H9 (cell line): ENCODE results near the gene SCFD2. TPM values are rescaled to one million over a fixed set of nuclear protein-coding genes. Genes with fewer than 3 reads are reported as not detected.

ENCODE experiments used
- DNase-seq: peaks from one replicate; pipeline ENCODE4 v3.0.0-alpha.2; 2017
- H2AFZ ChIP-seq: one replicate; pipeline ENCODE4 v1.6.1; 2013; ENCODE audit warnings: mild to moderate bottlenecking, low read length, control low read depth, moderate library complexity
- H2AK5ac ChIP-seq: 2 replicates; pipeline ENCODE4 v1.6.1; 2013; ENCODE audit warnings: low read length, control low read depth, mixed read lengths; ENCODE audit not compliant: insufficient read length
- H2BK120ac ChIP-seq: one replicate; pipeline ENCODE4 v1.6.1; 2013; ENCODE audit warnings: low read depth, mild to moderate bottlenecking, low read length, control low read depth, inconsistent platforms; ENCODE audit not compliant: poor library complexity, severe bottlenecking
- H2BK12ac ChIP-seq: 2 replicates; pipeline ENCODE4 v1.6.1; 2013; ENCODE audit warnings: low read length, control low read depth, mixed read lengths, low read depth; ENCODE audit not compliant: insufficient read length
- H2BK15ac ChIP-seq: 2 replicates; pipeline ENCODE4 v1.6.1; 2013; ENCODE audit warnings: low read depth, low read length, control low read depth
- H2BK20ac ChIP-seq: one replicate; pipeline ENCODE4 v1.6.1; 2013; ENCODE audit warnings: low read depth, mild to moderate bottlenecking, low read length, control low read depth, inconsistent platforms; ENCODE audit not compliant: poor library complexity, severe bottlenecking
- H2BK5ac ChIP-seq: 2 replicates; pipeline ENCODE4 v1.6.1; 2013; ENCODE audit warnings: low read length, control low read depth, mixed read lengths; ENCODE audit not compliant: insufficient read length
- H3K14ac ChIP-seq: 2 replicates; pipeline ENCODE4 v1.6.1; 2013; ENCODE audit warnings: low read length, control low read depth; ENCODE audit not compliant: insufficient read depth
- H3K18ac ChIP-seq: 2 replicates; pipeline ENCODE4 v1.6.1; 2013; ENCODE audit warnings: low read depth, mild to moderate bottlenecking, mixed read lengths, low read length, control low read depth; ENCODE audit not compliant: insufficient read length
- H3K23ac ChIP-seq: 2 replicates; pipeline ENCODE4 v1.6.1; 2013; ENCODE audit warnings: low read length, control low read depth, mixed read lengths, low read depth; ENCODE audit not compliant: insufficient read length
- H3K23me2 ChIP-seq: 2 replicates; pipeline ENCODE4 v1.6.1; 2013; ENCODE audit warnings: low read depth, mild to moderate bottlenecking, mixed read lengths, low read length, control low read depth; ENCODE audit not compliant: insufficient read length, poor library complexity, severe bottlenecking
- H3K27ac ChIP-seq: 2 replicates; pipeline ENCODE4 v1.5.1; 2013; ENCODE audit warnings: low read length, control low read depth, mixed read lengths, low read depth; ENCODE audit not compliant: insufficient read length
- H3K27me3 ChIP-seq: 2 replicates; pipeline ENCODE4 v1.6.1; 2013; ENCODE audit warnings: low read length, control low read depth, inconsistent platforms; ENCODE audit not compliant: insufficient read depth
- H3K4ac ChIP-seq: 2 replicates; pipeline ENCODE4 v1.6.1; 2013; ENCODE audit warnings: low read depth, mild to moderate bottlenecking, control low read depth, inconsistent platforms, low read length, moderate library complexity
- H3K4me1 ChIP-seq: 2 replicates; pipeline ENCODE4 v1.6.1; 2013; ENCODE audit warnings: low read length, control low read depth, inconsistent platforms; ENCODE audit not compliant: insufficient read depth
- H3K4me2 ChIP-seq: 2 replicates; pipeline ENCODE4 v1.6.1; 2013; ENCODE audit warnings: low read length, control low read depth, mixed read lengths; ENCODE audit not compliant: insufficient read length, insufficient read depth
- H3K56ac ChIP-seq: 2 replicates; pipeline ENCODE4 v1.6.1; 2013; ENCODE audit warnings: low read depth, mild to moderate bottlenecking, mixed read lengths, low read length, control low read depth; ENCODE audit not compliant: insufficient read length
- H3K79me1 ChIP-seq: 2 replicates; pipeline ENCODE4 v1.6.1; 2013; ENCODE audit warnings: low read depth, mild to moderate bottlenecking, moderate library complexity, low read length, control low read depth, inconsistent platforms; ENCODE audit not compliant: insufficient read depth, poor library complexity, severe bottlenecking
- H3K79me2 ChIP-seq: 2 replicates; pipeline ENCODE4 v1.6.1; 2013; ENCODE audit warnings: low read length, control low read depth, inconsistent platforms; ENCODE audit not compliant: insufficient read depth
- H3K9ac ChIP-seq: 2 replicates; pipeline ENCODE4 v1.6.1; 2013; ENCODE audit warnings: low read length, control low read depth, mixed read lengths; ENCODE audit not compliant: insufficient read length; ENCODE audit errors: extremely low read depth
- H3K9me3 ChIP-seq: one replicate; pipeline ENCODE4 v1.6.1; 2013; ENCODE audit warnings: low read depth, low read length, inconsistent platforms; ENCODE audit not compliant: control insufficient read depth
- H3T11ph ChIP-seq: one replicate; pipeline ENCODE4 v1.6.1; 2013; ENCODE audit warnings: mild to moderate bottlenecking, low read length, control low read depth, inconsistent platforms
- H4K20me1 ChIP-seq: one replicate; pipeline ENCODE4 v1.6.1; 2013; ENCODE audit not compliant: control insufficient read depth, insufficient read length, insufficient read depth
- H4K5ac ChIP-seq: 2 replicates; pipeline ENCODE4 v1.6.1; 2013; ENCODE audit warnings: low read depth, mild to moderate bottlenecking, mixed read lengths, low read length, control low read depth; ENCODE audit not compliant: insufficient read length
- H4K8ac ChIP-seq: replicated peaks from 2 replicates; pipeline ENCODE4 v1.6.1; 2013; ENCODE audit warnings: low read length, control low read depth, mixed read lengths, low read depth; ENCODE audit not compliant: insufficient read length
- H4K91ac ChIP-seq: 2 replicates; pipeline ENCODE4 v1.6.1; 2013; ENCODE audit warnings: low read depth, mild to moderate bottlenecking, moderate library complexity, mixed read lengths, low read length, control low read depth; ENCODE audit not compliant: insufficient read length
- H3K27ac Mint-ChIP-seq, 3 experiments: 2 replicates in 2 of 3; 3 replicates in 1 of 3; pipeline ENCODE4 v1.8.0; 2020 to 2021; ENCODE audit warnings: mixed read lengths in 3 of 3, mild to moderate bottlenecking in 1 of 3, moderate library complexity in 1 of 3
- H3K27me3 Mint-ChIP-seq: 2 replicates; pipeline ENCODE4 v1.8.0; 2021; ENCODE audit warnings: low read depth, mild to moderate bottlenecking, moderate library complexity, mixed read lengths
- H3K36me3 Mint-ChIP-seq, 3 experiments: 2 replicates in 2 of 3; 3 replicates in 1 of 3; pipeline ENCODE4 v1.8.0; 2020 to 2021; ENCODE audit warnings: low read depth in 3 of 3, mixed read lengths in 3 of 3; ENCODE audit not compliant: insufficient read depth in 1 of 3
- H3K4me1 Mint-ChIP-seq, 2 experiments: 2 replicates each; pipeline ENCODE4 v1.8.0; 2020; ENCODE audit warnings: mixed read lengths in 2 of 2
- H3K4me3 Mint-ChIP-seq, 2 experiments: 2 replicates in 1 of 2; 3 replicates in 1 of 2; pipeline ENCODE4 v1.8.0; 2020 to 2021; ENCODE audit warnings: mild to moderate bottlenecking in 2 of 2, mixed read lengths in 2 of 2, moderate library complexity in 1 of 2
- H3K9me3 Mint-ChIP-seq, 2 experiments: 2 replicates in 1 of 2; 3 replicates in 1 of 2; pipeline ENCODE4 v1.8.0; 2020; ENCODE audit warnings: mild to moderate bottlenecking in 2 of 2, mixed read lengths in 2 of 2, moderate library complexity in 1 of 2
- WGBS: extraction: QIAGEN DNeasy Blood & Tissue Kit; methylation state at CpG from one replicate; pipeline ENCODE4 v1.1.7; 2013; ENCODE audit warnings: missing lambda C conversion rate, low lambda C conversion rate, mixed read lengths; ENCODE audit not compliant: insufficient read length; ENCODE audit errors: extremely low coverage; 5-methylcytosine and 5-hydroxymethylcytosine counted together
- total RNA-seq: library from RNA; stranded (reverse); gene quantifications from 2 replicates; pipeline ENCODE4 v1.2.1, GENCODE V29; 2021
- TF ChIP-seq, protein P1 (sequence below): fragments of 200-600 bp; sonication (generic); conservative IDR thresholded peaks from 3 replicates; pipeline ENCODE4 v1.8.0; 2021; ENCODE audit warnings: antibody characterized with exemption, mild to moderate bottlenecking

The SCFD2 gene
- total RNA-seq, 1 experiment from 2014 or later = 10.1 TPM

DNA sequence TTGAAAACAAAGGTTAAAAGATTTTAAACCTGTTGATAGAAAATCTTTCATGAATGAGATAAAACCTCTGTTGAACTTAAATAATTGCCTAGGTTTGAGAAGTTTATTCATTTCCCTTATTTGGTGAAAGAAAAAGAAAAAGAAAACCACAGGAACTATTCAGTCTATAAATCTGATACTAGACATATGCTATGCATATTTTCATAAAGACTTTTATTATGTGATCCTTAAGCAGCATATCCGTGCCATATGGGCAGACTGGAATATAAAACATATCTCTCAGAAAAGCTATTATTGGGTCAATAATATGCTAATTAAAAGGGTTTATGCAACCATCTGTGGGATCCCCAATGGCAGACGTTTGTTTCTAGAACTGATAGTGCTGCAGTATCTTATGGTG, 325.0 kb downstream of the SCFD2 start:
- H4K5ac ChIP-seq = no peak overlapping the region
- no peak overlapping the region for H3K56ac ChIP-seq
- H2AK5ac ChIP-seq = no peak overlapping the region
- no peak overlapping the region for H4K91ac ChIP-seq
- WGBS = no CpG with 5 or more reads among the region's 2 CpGs
- H3K9me3 ChIP-seq = no peaks in the 10 kb centered on the region
- no peaks in the 10 kb centered on the region for H3K27me3 ChIP-seq
- no peak overlapping the region for H2AFZ ChIP-seq
- no peak overlapping the region for H2BK120ac ChIP-seq
- no peak overlapping the region for H3K27ac ChIP-seq
- H3K79me2 ChIP-seq = no peaks in the 10 kb centered on the region
- H3K23me2 ChIP-seq = no peaks in the 10 kb centered on the region
- H3K9me3 Mint-ChIP-seq = peaks cover 0 to 2% of the 10 kb centered on the region in 2 experiments; a peak in 1 of 5 replicates
- H3K4me2 ChIP-seq = no peak overlapping the region
- H3K9ac ChIP-seq = no peak overlapping the region
- no peak for DNase-seq
- H3K14ac ChIP-seq = no peak overlapping the region
- no peak overlapping the region for H3K4ac ChIP-seq
- no peaks in the 10 kb centered on the region for H3K27me3 Mint-ChIP-seq
- no peak overlapping the region for H2BK12ac ChIP-seq
- H4K8ac ChIP-seq = no peak overlapping the region
- no peak overlapping the region for H3K4me3 Mint-ChIP-seq
- H3K18ac ChIP-seq = no peak overlapping the region
- H2BK20ac ChIP-seq = no peak overlapping the region
- H3K4me1 ChIP-seq = no peaks in the 10 kb centered on the region
- H3K27ac Mint-ChIP-seq = no peak overlapping the region
- no peak overlapping the region for H3K23ac ChIP-seq
- no peak overlapping the region for H2BK15ac ChIP-seq
- H2BK5ac ChIP-seq = no peak overlapping the region
- H3T11ph ChIP-seq = no peak overlapping the region
- H3K4me1 Mint-ChIP-seq = peaks cover 7 to 11% of the 10 kb centered on the region in 2 experiments
- H3K36me3 Mint-ChIP-seq = no peaks in the 10 kb centered on the region
- TF ChIP-seq, protein P1, sequence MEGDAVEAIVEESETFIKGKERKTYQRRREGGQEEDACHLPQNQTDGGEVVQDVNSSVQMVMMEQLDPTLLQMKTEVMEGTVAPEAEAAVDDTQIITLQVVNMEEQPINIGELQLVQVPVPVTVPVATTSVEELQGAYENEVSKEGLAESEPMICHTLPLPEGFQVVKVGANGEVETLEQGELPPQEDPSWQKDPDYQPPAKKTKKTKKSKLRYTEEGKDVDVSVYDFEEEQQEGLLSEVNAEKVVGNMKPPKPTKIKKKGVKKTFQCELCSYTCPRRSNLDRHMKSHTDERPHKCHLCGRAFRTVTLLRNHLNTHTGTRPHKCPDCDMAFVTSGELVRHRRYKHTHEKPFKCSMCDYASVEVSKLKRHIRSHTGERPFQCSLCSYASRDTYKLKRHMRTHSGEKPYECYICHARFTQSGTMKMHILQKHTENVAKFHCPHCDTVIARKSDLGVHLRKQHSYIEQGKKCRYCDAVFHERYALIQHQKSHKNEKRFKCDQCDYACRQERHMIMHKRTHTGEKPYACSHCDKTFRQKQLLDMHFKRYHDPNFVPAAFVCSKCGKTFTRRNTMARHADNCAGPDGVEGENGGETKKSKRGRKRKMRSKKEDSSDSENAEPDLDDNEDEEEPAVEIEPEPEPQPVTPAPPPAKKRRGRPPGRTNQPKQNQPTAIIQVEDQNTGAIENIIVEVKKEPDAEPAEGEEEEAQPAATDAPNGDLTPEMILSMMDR = no peak
- H3K79me1 ChIP-seq = no peaks in the 10 kb centered on the region
- H4K20me1 ChIP-seq = no peaks in the 10 kb centered on the region
